ENCODE measurements around the gene CAMK2N1. TPM values are rescaled to one million over a fixed set of nuclear protein-coding genes. Genes with fewer than 3 reads are reported as not detected.

The CAMK2N1 gene
- total and polyA plus RNA-seq, 10 of the 15 experiments (the other 5 are each of a cell fraction or from before 2014, with no cell fraction given): 0.23 TPM; not detected in 9

GRCh38 chr1:20446796-20447195 is 39.2 kb downstream of the CAMK2N1 start:
- POLR2A ChIA-PET: no interaction called here
- intact Hi-C loops (cut with micrococcal nuclease; ENCODE audit: unreplicated experiment): no loop called here
- Histone ChIP-seq H3K4me1 (ENCODE audit: control insufficient read depth, insufficient read depth, low read length) (no peaks in the 10 kb centered on the region), H3K9ac (ENCODE audit: control insufficient read depth, insufficient read depth, low read length) (no peak overlapping the region), H3K4me3 (no peak overlapping the region), H4K20me1 (ENCODE audit: control insufficient read depth, insufficient read depth) (no peaks in the 10 kb centered on the region), H3K4me2 (ENCODE audit: control insufficient read depth, insufficient read depth) (no peak overlapping the region), H3K27me3 (replicated peaks in 1 of 2; ENCODE audit: control insufficient read depth in 2 of 2, insufficient read depth in 2 of 2, low read length in 1 of 2) (no peaks in the 10 kb centered on the region; a peak in 1 of 4 replicates), H3K27ac (ENCODE audit: control insufficient read depth, insufficient read depth) (no peak overlapping the region), H3K79me2 (ENCODE audit: control insufficient read depth, insufficient read depth, low read length) (no peaks in the 10 kb centered on the region), H3K9me3 (replicated peaks; ENCODE audit: control insufficient read depth, insufficient read depth, low read length) (no peaks in the 10 kb centered on the region), H2AFZ (ENCODE audit: control insufficient read depth, low read depth, low read length) (no peak overlapping the region), H3K36me3 (ENCODE audit: control insufficient read depth in 2 of 2, insufficient read depth in 2 of 2, low read length in 1 of 2) (no peaks in the 10 kb centered on the region)
- CTCF ChIA-PET: no interaction called here
- RAD21 ChIA-PET (ENCODE audit: unreplicated experiment): no interaction called here
- FAIRE-seq: no peak
- no peak for ATAC-seq
- SMC1A ChIA-PET (ENCODE audit: uncharacterized antibody, unreplicated experiment): no interaction called here
- WGBS (ENCODE audit: insufficient coverage, insufficient replicate concordance, low lambda C conversion rate, missing lambda C conversion rate): 27% methylated on average over 7 of the region's 7 CpGs
- DNase-seq (ENCODE audit: low read depth, low spot score): no peak
- BruUV-seq (replicated peaks): no TSS peak
- in situ Hi-C loops (cut with MboI): no loop called here
- TF ChIP-seq REST (IDR thresholded peaks at IDR 0.05; ENCODE audit: low read depth, low read length): no peak
- no peak for TF ChIP-seq BCL3 (IDR thresholded peaks at IDR 0.05; ENCODE audit: borderline replicate concordance, insufficient read depth, low read depth, low read length, poor library complexity, severe bottlenecking)
- no peak for TF ChIP-seq NFYB (IDR thresholded peaks at IDR 0.05; ENCODE audit: insufficient read depth, low read depth, low read length)
- TF ChIP-seq, protein P1, sequence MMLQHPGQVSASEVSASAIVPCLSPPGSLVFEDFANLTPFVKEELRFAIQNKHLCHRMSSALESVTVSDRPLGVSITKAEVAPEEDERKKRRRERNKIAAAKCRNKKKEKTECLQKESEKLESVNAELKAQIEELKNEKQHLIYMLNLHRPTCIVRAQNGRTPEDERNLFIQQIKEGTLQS (IDR thresholded peaks at IDR 0.05; ENCODE audit: borderline replicate concordance, extremely low read depth, low read depth, low read length): no peak
- TF ChIP-seq, protein P2, sequence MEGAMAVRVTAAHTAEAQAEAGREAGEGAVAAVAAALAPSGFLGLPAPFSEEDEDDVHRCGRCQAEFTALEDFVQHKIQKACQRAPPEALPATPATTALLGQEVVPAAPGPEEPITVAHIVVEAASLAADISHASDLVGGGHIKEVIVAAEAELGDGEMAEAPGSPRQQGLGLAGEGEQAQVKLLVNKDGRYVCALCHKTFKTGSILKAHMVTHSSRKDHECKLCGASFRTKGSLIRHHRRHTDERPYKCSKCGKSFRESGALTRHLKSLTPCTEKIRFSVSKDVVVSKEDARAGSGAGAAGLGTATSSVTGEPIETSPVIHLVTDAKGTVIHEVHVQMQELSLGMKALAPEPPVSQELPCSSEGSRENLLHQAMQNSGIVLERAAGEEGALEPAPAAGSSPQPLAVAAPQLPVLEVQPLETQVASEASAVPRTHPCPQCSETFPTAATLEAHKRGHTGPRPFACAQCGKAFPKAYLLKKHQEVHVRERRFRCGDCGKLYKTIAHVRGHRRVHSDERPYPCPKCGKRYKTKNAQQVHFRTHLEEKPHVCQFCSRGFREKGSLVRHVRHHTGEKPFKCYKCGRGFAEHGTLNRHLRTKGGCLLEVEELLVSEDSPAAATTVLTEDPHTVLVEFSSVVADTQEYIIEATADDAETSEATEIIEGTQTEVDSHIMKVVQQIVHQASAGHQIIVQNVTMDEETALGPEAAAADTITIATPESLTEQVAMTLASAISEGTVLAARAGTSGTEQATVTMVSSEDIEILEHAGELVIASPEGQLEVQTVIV (IDR thresholded peaks at IDR 0.05; ENCODE audit: borderline replicate concordance, partially characterized antibody): no peak
- no peak for TF ChIP-seq BACH1 (IDR thresholded peaks at IDR 0.05; ENCODE audit: borderline replicate concordance)
- no peak for TF ChIP-seq SMARCA5 (IDR thresholded peaks at IDR 0.05)
- TF ChIP-seq ZNF384 (IDR thresholded peaks at IDR 0.05; ENCODE audit: borderline replicate concordance, low read depth, low read length): no peak
- no peak for TF ChIP-seq IRF3 (IDR thresholded peaks at IDR 0.05)
- TF ChIP-seq SUPT20H (IDR thresholded peaks at IDR 0.05; ENCODE audit: borderline replicate concordance, control insufficient read depth, low read depth, low read length): no peak
- TF ChIP-seq SREBF2 (IDR thresholded peaks at IDR 0.05; ENCODE audit: low read length): no peak
- TF ChIP-seq IKZF1 (conservative IDR thresholded peaks at IDR 0.05): no peak
